HTERT RPE-1 (cell line): ENCODE data around the gene WDR70.

Source experiments
- in situ Hi-C: fragments of 300-500 bp; cut with MboI; formaldehyde crosslinking; loops from 4 replicates; pipeline ENCODE4 v1.14.3; 2020; ENCODE audit warnings: low sequenced_read_pairs

Gene WDR70

GRCh38 chr5:37717276-37717612 is 338.1 kb downstream of the WDR70 start:
- in situ Hi-C loops = no loop called here

DNA sequence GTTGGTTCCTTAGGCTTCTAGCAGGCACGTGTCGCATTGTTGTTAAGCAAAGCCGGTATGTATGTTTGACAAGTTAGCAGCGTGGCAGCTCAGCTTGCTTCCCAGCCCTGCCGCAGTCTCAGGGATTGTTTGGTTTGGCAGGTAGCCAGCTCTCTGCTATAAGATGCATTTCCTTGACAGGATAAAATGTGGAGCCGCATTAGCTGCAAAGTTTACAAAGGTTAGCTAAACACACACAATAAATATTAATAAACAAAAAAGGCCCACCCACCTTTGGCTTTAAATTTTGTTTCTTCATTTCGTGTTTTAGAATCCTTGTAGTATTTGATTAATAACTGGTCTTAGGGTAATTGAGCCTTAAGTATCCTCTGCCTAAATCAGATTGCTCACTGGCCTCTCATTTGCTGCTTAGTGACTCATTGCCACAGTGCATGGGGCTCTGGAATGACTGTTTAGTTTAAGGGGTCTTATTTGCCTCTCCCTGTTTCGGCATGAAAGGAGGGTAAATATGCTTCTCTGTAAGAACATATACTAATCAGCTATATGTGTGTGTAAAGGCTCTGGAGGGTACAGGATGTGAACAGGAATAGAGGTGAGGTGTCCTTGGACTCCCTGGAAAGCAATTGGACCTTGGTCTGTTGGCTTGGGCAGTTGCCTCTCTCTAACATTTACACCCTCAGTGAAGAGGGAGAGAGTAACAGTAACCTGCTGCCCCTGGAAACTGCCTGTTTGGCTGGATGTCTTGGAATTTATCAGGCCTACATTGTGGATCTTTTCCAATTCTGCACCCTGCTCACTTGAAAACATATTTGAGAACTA is 338.7 kb downstream of the WDR70 start:
- in situ Hi-C loops = no loop called here

DNA sequence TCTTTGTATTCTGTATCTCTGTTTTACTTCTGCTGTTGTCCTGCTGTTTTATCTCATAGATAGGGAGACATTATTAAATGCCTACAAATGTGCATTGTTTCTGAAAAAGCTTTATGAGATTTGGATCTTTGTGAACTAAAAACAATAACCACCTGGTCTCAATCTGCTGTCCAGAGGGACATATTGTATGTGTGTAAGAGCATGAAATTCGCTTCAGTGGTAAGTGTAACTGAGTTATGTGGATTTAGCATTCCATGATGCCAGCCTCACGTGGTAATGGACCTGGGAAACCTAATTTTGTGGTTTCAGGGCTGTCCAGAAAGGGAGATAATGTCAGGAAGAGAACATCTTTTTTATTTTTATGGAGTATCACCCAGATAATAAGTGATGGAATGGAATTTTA is 341.4 kb downstream of the WDR70 start:
- in situ Hi-C loops = no loop called here

DNA sequence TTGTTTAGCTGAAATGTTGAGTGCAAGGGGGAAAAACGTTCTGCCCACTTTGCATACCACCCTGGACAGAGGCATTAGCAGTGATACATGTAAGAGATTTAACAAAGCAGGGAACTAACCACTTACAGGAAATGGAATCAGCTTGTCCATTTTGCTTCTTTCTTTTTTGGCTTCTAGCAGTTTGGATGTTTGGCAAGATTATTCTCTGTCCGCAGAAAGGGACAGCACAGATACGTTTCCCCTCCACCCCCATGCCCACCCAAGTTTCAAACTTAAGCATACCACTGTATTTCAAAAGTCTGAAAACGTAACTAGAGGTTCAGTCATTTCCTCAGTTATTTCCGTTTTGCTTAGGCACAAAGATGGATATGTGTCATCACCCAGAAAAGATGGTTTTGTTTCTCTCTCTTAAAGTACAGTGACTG is 342.3 kb downstream of the WDR70 start:
- in situ Hi-C loops = no loop called here

GRCh38 chr5:37722236-37723161 is 343.4 kb downstream of the WDR70 start:
- in situ Hi-C loops = no loop called here

- in situ Hi-C loops = no loop called here
Observed at GRCh38 chr5:37723162-37723961, 344.2 kb downstream of the WDR70 start.

GRCh38 chr5:37724395-37725125 is 345.4 kb downstream of the WDR70 start:
- in situ Hi-C loops = no loop called here

GRCh38 chr5:37725185-37725584 is 346.1 kb downstream of the WDR70 start:
- in situ Hi-C loops = no loop called here

DNA sequence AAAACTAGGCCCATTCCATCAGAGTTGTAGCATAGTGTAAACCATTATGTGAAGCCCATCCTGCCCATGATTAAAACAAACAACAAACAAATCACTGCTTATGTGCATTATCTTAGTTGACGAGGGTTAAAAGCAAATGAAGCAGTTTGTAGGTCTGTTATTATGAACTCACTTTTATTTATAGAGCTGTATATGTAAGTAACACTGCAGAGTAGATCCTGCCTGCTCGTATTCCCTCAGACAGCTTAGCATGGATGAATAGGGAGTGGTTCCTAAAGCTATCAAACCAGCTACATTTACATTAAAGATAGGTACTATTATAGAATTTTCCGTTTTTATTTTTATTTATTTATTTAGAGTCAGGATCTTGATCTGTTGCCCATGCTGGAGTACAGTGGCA is 348.1 kb downstream of the WDR70 start:
- in situ Hi-C loops = no loop called here

DNA sequence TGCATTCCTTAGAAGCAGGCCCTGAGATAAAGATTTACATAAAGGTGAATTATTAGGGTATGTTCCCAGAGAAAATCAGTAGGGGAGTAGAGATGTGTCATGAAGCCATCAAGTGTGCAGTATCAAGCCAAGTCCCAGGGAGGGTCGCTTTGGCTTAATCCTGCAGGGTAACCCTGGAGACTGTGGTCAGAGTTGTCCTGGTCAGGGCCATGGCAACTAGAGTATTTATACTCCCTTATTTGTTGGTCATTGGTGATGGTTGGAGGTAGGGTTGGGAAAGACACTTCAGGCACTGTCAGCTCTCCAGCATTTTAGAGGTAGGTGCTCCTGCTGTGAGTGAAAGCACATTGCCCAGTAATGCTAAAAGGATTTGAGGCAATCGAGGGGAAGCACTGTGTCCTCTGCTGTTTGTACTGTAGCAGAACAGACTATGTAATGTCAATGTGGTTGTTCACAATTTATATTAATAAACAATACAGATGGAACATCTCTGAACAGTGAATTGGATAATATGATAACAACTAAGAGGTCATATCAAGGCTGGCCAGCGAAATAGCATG is 351.9 kb downstream of the WDR70 start:
- in situ Hi-C loops = no loop called here

DNA sequence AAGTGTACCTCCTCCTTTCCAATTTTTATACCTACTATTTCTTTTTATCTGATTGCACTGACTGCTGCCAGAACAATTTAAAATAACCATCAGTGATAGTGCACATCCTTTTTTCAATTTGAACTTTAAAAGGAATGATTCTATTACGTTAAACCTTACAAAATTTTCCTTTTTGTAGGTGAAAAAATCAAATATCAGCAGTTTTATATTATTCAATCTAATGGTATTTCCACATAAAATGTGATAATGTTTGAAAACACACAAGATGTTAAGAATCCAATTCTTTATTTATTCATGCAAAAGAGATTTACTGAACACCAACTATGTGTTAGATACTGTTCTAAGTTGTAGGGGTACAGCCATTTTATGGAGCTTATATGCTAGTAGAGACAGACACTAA is 355.0 kb downstream of the WDR70 start:
- in situ Hi-C loops = no loop called here

GRCh38 chr5:37735649-37736347 is 356.7 kb downstream of the WDR70 start:
- in situ Hi-C loops = no loop called here

- in situ Hi-C loops = no loop called here
Observed at GRCh38 chr5:37736397-37736796, 357.3 kb downstream of the WDR70 start.

GRCh38 chr5:37737326-37738056 is 358.4 kb downstream of the WDR70 start:
- in situ Hi-C loops = no loop called here

GRCh38 chr5:37738057-37738691 is 359.1 kb downstream of the WDR70 start:
- in situ Hi-C loops = no loop called here

- in situ Hi-C loops = no loop called here
Observed at GRCh38 chr5:37738865-37739488, 359.9 kb downstream of the WDR70 start.

- in situ Hi-C loops = no loop called here
Observed at GRCh38 chr5:37739817-37740261, 360.7 kb downstream of the WDR70 start.
